KMS-11 (cell line): ENCODE results near the gene PRKCZ.

Experiments
- H2AFZ ChIP-seq: fragments of 200-600 bp; sonication (generic); 2 replicates; pipeline ENCODE4 v1.6.1; 2016; ENCODE audit warnings: antibody characterized with exemption, mixed run types, low read depth
- H3K27ac ChIP-seq: fragments of 200-600 bp; sonication (generic); 2 replicates; pipeline ENCODE4 v1.6.1; 2016; ENCODE audit warnings: mild to moderate bottlenecking, mixed run types
- H3K27me3 ChIP-seq: fragments of 200-600 bp; sonication (generic); 2 replicates; pipeline ENCODE4 v1.6.1; 2017; ENCODE audit warnings: mild to moderate bottlenecking, low read depth, mixed run types, moderate library complexity; ENCODE audit not compliant: insufficient read depth
- H3K36me3 ChIP-seq: fragments of 200-600 bp; sonication (generic); 2 replicates; pipeline ENCODE4 v1.6.1; 2017; ENCODE audit warnings: mild to moderate bottlenecking, mixed run types; ENCODE audit not compliant: insufficient read depth
- H3K4me1 ChIP-seq: fragments of 200-600 bp; sonication (generic); 2 replicates; pipeline ENCODE4 v1.6.1; 2016; ENCODE audit warnings: mild to moderate bottlenecking, low read depth, mixed run types; ENCODE audit not compliant: poor library complexity, severe bottlenecking
- H3K4me2 ChIP-seq: fragments of 200-600 bp; sonication (generic); 2 replicates; pipeline ENCODE4 v1.7.0; 2016; ENCODE audit warnings: mild to moderate bottlenecking, mixed run types
- H3K4me3 ChIP-seq: fragments of 200-600 bp; sonication (generic); IDR thresholded peaks from 2 replicates; pipeline ENCODE4 v1.6.1; 2017; ENCODE audit warnings: low read depth, low read length, mixed read lengths; ENCODE audit not compliant: insufficient read depth
- H3K79me2 ChIP-seq: fragments of 200-600 bp; sonication (generic); 2 replicates; pipeline ENCODE4 v1.6.1; 2016; ENCODE audit warnings: low read depth, mixed run types; ENCODE audit not compliant: insufficient read depth
- H3K9ac ChIP-seq: fragments of 200-600 bp; sonication (generic); 2 replicates; pipeline ENCODE4 v1.6.1; 2016; ENCODE audit warnings: mild to moderate bottlenecking, mixed run types
- H4K20me1 ChIP-seq: fragments of 200-600 bp; sonication (generic); 2 replicates; pipeline ENCODE4 v1.6.1; 2016; ENCODE audit warnings: mild to moderate bottlenecking, mixed run types; ENCODE audit not compliant: insufficient read depth
- CTCF ChIP-seq: fragments of 200-600 bp; sonication (generic); conservative IDR thresholded peaks from 2 replicates; pipeline ENCODE4 v1.6.1; 2017; ENCODE audit warnings: low read depth, mild to moderate bottlenecking, antibody characterized with exemption, low read length, moderate library complexity, mixed read lengths

The PRKCZ gene

GRCh38 chr1:2103901-2104590 is 53.8 kb downstream of the PRKCZ start:
- no peak overlapping the region for H3K9ac ChIP-seq

GRCh38 chr1:2104621-2105427 is 54.6 kb downstream of the PRKCZ start:
- no peak overlapping the region for H3K9ac ChIP-seq
- no peak overlapping the region for H3K4me3 ChIP-seq
- H3K4me2 ChIP-seq = no peak overlapping the region
- H3K27me3 ChIP-seq = peaks cover 59% of the 10 kb centered on the region
- no peaks in the 10 kb centered on the region for H4K20me1 ChIP-seq
- no peaks in the 10 kb centered on the region for H3K36me3 ChIP-seq
- no peak overlapping the region for H2AFZ ChIP-seq
- H3K79me2 ChIP-seq = no peaks in the 10 kb centered on the region
- no peaks in the 10 kb centered on the region for H3K4me1 ChIP-seq
- no peak overlapping the region for H3K27ac ChIP-seq
- no peak for TF ChIP-seq CTCF

More at GRCh38 chr1:2103901-2104590, 53.8 kb downstream of the PRKCZ start:
- Histone ChIP-seq H3K4me1 (no peaks in the 10 kb centered on the region), H3K27me3 (peaks cover 60% of the 10 kb centered on the region), H3K36me3 (no peaks in the 10 kb centered on the region), H4K20me1 (no peaks in the 10 kb centered on the region), H2AFZ (no peak overlapping the region), H3K4me2 (no peak overlapping the region), H3K4me3 (no peak overlapping the region), H3K79me2 (no peaks in the 10 kb centered on the region), H3K27ac (no peak overlapping the region)
- TF ChIP-seq CTCF = no peak

GRCh38 chr1:2105781-2106524 is 55.7 kb downstream of the PRKCZ start:
- H3K27ac ChIP-seq = no peak overlapping the region
- H3K4me3 ChIP-seq = no peak overlapping the region
- peaks cover 54% of the 10 kb centered on the region for H3K27me3 ChIP-seq

More at GRCh38 chr1:2105781-2106524, 55.7 kb downstream of the PRKCZ start:
- H4K20me1 ChIP-seq = no peaks in the 10 kb centered on the region
- H2AFZ ChIP-seq = no peak overlapping the region
- no peak for TF ChIP-seq CTCF
- H3K4me1 ChIP-seq = no peaks in the 10 kb centered on the region
- no peak overlapping the region for H3K4me2 ChIP-seq
- no peak overlapping the region for H3K9ac ChIP-seq
- no peaks in the 10 kb centered on the region for H3K79me2 ChIP-seq
- H3K36me3 ChIP-seq = no peaks in the 10 kb centered on the region
